Activated gamma-delta T cell (primary cell): Measurements from ENCODE around the gene ARHGEF38.

ENCODE experiments used
- DNase-seq: peaks from one replicate; lab custom pipeline; 2025; lab: John Stamatoyannopoulos, UW

ARHGEF38 gene

GRCh38 chr4:105613306-105613705, 60.9 kb downstream of the ARHGEF38 start:
- DNase-seq = no peak

GRCh38 chr4:105619188-105619931, 66.9 kb downstream of the ARHGEF38 start:
- no peak for DNase-seq

- DNase-seq = no peak
Observed at GRCh38 chr4:105620640-105621323, 68.4 kb downstream of the ARHGEF38 start.

DNA sequence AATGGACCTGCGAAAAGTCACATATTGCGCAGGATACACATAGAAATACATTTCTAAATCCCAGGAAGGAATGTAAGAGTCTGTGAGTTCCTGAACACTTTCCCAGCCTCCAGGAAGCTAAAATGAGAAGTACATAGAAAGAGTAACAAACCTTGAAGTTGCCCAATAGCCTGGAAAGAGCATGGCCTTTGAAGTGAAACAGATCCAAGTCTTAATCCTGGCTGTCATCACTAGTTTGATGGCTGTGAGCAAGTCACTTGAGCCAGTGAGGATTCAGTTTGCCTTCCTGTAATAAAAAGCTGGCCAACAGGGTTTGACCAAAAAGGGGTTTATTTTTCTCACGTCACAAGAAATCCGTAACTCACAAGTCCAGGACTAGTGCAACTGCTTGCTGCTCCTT, 69.8 kb downstream of the ARHGEF38 start:
- DNase-seq = no peak

- DNase-seq = no peak
Observed at GRCh38 chr4:105623099-105623498, 70.7 kb downstream of the ARHGEF38 start.

- DNase-seq = no peak
Observed at GRCh38 chr4:105624530-105624929, 72.1 kb downstream of the ARHGEF38 start.

DNA sequence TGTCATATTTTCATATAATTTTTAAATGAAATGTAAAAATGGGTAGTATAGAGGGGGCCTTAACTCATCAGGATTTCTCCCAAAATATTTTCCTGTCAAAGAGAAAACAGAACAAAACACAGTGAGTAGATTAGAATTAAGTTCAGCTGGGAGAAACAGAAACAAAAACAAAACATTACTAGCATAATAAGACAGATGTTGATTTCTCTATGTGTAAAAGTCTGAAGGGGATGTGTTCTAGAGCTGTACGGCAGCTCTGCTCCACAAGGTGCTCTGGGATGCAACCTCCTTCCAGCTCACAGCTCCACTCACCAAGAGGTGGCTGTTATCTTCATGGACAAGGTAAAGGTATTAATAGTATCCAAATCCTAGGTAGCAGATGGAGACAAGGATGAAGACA, 72.8 kb downstream of the ARHGEF38 start:
- no peak for DNase-seq

DNA sequence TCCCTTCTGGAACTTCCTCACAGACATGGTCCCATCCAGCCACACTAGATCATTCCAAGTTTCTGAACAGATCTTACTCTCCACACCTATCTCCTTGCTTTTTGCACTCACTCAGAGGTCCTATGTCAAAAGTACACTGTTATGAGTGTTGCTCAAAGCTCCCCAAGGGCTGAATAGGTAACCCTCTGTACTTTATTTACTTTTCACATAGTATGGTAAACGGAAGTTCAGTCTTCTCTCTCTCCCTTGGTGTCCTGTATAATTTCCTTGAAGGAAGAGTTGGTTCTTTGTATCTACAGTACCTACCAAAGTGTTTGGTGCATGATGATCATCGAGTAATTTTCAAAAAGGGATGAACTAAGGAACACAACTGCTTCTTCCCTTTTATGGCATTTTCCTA, 74.4 kb downstream of the ARHGEF38 start:
- DNase-seq = no peak

GRCh38 chr4:105627620-105628019, 75.2 kb downstream of the ARHGEF38 start:
- DNase-seq = no peak

- DNase-seq = no peak
Observed at GRCh38 chr4:105630670-105631655, 78.5 kb downstream of the ARHGEF38 start.

DNA sequence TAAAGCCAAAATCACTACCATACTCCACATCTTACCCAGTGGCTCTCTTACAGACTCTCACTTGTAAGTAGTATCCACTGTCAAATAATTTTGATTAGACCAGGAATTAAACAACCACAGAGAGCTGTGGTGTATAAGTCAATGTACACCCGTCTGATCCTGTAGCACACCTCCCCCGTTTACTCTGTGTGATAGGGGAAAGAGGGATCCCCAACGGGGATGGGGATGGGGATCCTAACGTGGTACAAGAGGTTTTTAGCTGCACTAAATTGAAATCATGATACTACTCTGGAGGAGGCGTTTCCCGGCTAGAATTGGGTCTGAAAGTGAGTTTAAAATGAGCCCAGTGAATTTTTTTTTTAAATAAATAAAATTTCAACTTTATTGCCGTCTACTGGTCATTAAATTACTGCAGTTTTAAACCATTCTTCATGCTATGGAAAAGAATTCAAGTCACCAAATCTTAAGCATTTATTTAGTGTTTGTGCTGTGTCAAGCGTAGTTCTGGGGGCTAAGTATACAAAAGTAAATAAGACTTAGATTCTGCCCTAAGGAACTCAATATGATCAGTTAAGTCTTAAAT, 79.5 kb downstream of the ARHGEF38 start:
- DNase-seq = no peak

DNA sequence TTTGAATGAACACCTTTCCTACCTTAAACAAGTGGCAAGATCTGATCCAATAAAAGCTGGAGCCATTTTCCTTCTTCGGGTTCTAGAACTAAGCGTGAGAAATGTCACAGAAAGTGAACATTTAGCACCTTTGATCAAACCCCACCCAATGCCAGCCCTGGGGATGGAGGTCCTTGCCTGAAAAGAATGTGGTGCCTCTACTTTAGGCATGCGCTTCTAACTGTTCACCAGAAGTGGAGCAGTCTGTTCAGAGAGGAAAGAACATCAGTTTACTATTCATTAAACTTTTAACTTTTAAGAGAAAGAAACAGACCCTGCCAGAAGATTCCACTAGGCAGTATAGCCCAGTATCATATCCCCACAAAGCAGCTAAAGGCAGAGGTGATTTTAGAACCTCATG, 80.2 kb downstream of the ARHGEF38 start:
- DNase-seq = no peak

DNA sequence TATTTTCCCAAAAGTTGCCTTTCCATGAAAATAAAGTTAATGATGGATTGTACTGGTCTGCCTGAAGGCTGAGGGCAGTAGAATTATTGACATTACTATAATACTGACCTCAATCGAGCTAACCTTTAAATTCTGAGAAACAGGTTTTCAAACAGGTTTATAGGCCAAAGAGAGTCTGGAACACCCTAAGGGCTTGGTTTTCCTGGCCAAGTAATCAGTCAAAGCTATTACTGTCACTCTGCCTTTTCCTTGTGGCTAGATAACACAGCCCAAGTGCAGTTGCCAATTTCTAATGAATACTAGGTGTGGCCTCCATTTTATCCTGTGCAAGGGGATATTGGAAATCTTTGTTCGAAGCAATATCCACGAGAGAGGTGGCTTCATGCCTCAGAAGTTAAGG, 80.8 kb downstream of the ARHGEF38 start:
- DNase-seq = no peak

DNA sequence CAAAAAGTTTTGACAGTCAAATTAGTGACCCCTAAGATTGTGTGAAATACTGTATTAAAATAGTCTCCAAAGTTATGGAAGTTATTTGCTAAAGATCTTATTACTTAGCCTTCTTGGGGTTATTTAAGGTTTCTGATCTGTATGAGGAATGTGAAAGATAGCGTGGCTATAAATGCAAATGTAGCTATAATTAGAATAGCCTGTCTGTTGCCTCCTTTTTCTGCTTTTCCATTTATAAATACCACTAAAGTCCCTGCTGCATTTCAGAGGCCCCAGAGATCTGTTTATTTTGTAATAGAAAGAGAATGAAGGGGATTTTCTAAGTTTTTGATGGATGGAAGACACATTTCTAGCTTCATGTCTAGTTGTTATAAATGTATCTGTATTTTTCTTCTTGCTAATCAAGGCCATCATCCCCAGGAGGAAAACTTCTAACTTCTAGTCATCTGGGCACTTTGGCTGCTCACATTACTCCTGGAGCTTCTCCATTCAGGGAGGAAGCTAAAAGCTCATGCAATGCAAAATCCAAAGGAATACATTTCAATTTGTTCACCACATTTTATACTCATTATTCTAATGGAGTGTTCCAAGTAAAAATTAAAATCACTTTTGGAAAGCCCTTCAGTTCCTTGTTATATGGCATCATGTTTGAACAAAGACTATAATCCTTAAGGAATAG, 82.1 kb downstream of the ARHGEF38 start:
- DNase-seq = no peak

DNA sequence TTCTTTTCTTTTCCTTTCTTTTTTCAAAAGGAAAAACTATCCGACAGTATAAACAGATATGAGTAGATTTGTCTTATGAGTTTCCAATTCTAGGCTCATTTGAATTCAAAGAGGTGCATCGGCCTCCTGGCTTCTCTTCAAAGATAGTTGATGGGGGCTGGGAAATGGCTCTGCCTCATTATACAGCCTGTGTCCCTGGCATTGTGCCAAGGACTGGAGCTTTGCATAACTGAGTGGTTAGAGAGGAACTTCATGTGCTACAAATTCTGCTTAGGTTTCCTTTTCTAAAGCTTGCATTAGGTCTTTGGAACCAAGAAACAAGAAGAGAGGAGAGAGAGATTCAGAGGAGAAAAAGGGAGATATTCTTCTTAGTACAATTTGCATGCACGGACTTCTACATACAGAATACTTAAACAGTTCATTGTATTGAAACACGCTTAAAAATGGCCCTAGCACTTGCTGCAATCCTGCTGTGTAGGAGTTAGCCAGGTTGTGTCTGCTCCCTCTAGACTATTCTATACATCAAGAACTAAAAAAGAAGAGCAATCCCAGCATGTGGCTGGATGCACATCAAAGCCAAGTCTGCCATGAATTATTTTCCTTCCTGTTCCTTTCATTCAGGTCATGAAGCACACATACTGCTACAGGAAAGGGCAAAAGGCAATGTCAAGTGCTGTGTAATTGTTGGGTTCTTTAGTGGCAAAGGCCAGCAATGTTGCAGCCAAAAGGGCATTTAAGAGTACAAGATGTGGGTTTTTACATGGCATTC, 85.2 kb downstream of the ARHGEF38 start:
- no peak for DNase-seq

GRCh38 chr4:105641845-105642244, 89.4 kb downstream of the ARHGEF38 start:
- DNase-seq = no peak

GRCh38 chr4:105644257-105644656, 91.8 kb downstream of the ARHGEF38 start:
- DNase-seq = no peak

DNA sequence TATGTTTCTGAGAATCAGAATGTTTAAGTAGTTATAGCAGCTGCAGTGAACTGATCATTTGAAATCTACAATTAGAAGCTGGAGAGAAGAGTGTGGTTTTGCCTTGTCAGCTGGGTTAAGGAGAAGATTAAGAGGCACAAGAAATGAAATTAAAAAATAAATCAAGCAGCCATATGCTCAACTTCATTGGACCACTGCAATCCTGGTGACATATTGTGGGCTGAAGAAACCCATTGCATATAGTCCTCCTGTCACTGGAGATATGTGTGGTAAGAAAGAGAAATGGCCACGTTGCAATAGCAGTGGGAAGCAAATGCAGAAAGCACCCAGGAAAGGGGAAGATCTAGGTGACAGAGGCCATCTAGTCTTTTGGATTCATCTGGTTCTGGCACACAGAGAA, 93.0 kb downstream of the ARHGEF38 start:
- DNase-seq = no peak

- DNase-seq = no peak
Observed at GRCh38 chr4:105650190-105650589, 97.8 kb downstream of the ARHGEF38 start.

- DNase-seq = no peak
Observed at GRCh38 chr4:105651884-105652283, 99.5 kb downstream of the ARHGEF38 start.
